Measurements from ENCODE around the gene DNAL1. TPM values are rescaled to one million over a fixed set of nuclear protein-coding genes. Genes with fewer than 3 reads are reported as not detected.

Gene DNAL1
- total and polyA plus RNA-seq, 9 of the 15 experiments (the other 6 are each of a cell fraction or from before 2014, with no cell fraction given) = 1.6 to 11.7 (median 4.8) TPM

DNA sequence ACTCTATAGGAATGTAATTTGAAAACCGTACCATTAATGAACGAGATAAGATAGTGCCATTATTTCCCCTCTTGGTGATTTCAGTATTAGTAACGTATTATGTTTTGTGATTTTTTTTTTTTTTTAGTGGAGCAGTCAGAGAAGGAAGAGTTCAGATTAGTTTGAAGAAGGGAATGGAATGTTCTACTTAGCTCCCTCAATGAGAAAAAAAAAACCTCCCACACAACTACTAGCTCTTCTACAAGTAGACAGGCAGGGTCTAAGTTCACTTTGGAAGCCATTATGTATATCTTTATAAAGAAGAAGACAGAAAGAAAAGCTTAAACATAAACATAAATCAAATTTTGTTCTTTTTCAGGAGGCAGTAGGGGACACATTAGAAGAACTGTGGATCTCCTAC, 42.1 kb downstream of the DNAL1 start:
- Histone ChIP-seq H3K4me3 (no peak overlapping the region), H3K4me1 (replicated peaks in 1 of 2; ENCODE audit: control insufficient read depth in 2 of 2, insufficient read depth in 2 of 2, low read length in 2 of 2) (no peaks in the 10 kb centered on the region), H3K9me3 (replicated peaks; ENCODE audit: control insufficient read depth, insufficient read depth, low read depth, low read length) (no peaks in the 10 kb centered on the region), H4K20me1 (replicated peaks; ENCODE audit: control insufficient read depth, insufficient read depth, low read length) (no peaks in the 10 kb centered on the region), H3K4me2 (ENCODE audit: insufficient read depth, low read length) (no peak overlapping the region), H3K9me1 (ENCODE audit: control insufficient read depth, insufficient read depth, low read length) (no peaks in the 10 kb centered on the region), H3K9ac (ENCODE audit: insufficient read depth in 1 of 2, low read depth in 2 of 2, low read length in 2 of 2) (no peak overlapping the region), H3K27me3 (ENCODE audit: control insufficient read depth in 2 of 2, insufficient read depth in 2 of 2, low read length in 2 of 2) (no peaks in the 10 kb centered on the region), H3K27ac (ENCODE audit: extremely low read depth, low read depth, low read length) (no peak overlapping the region), H3K36me3 (ENCODE audit: control insufficient read depth, insufficient read depth, low read length) (no peaks in the 10 kb centered on the region), H2AFZ (ENCODE audit: low read depth, low read length) (no peak overlapping the region), H3K79me2 (ENCODE audit: control insufficient read depth, insufficient read depth, low read length) (no peaks in the 10 kb centered on the region)
- no TSS peak for BruUV-seq (replicated peaks)
- ATAC-seq (no peak), FAIRE-seq (no peak), DNase-seq (ENCODE audit: extremely low read depth in 1 of 4, low spot score in 3 of 4) (no peak)
- TF ChIP-seq, protein P1, sequence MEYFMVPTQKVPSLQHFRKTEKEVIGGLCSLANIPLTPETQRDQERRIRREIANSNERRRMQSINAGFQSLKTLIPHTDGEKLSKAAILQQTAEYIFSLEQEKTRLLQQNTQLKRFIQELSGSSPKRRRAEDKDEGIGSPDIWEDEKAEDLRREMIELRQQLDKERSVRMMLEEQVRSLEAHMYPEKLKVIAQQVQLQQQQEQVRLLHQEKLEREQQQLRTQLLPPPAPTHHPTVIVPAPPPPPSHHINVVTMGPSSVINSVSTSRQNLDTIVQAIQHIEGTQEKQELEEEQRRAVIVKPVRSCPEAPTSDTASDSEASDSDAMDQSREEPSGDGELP (CRISPR knock-in tag; IDR thresholded peaks at IDR 0.05; ENCODE audit: borderline replicate concordance) = no peak
- TF ChIP-seq ERF (CRISPR knock-in tag; IDR thresholded peaks at IDR 0.05) (no peak), CBX3 (IDR thresholded peaks at IDR 0.05; ENCODE audit: borderline replicate concordance in 1 of 2, low read length in 2 of 2) (no peak), BACH1 (tag; IDR thresholded peaks at IDR 0.05) (no peak), ZNF12 (CRISPR knock-in tag; IDR thresholded peaks at IDR 0.05) (no peak), ZC3H8 (IDR thresholded peaks at IDR 0.05) (no peak), GABPB1 (CRISPR knock-in tag; IDR thresholded peaks at IDR 0.05) (no peak), GABPB2 (CRISPR knock-in tag; conservative IDR thresholded peaks at IDR 0.05) (no peak), NONO (IDR thresholded peaks at IDR 0.05; ENCODE audit: low read depth in 2 of 2, low read length in 1 of 2) (no peak)
- ChIA-PET CTCF (ENCODE audit: low intra/inter-chr PET ratio) (no interaction called here), POLR2A (no interaction called here)
- intact Hi-C loops (cut with micrococcal nuclease) (no loop called here), in situ Hi-C loops (cut with MboI) (no loop called here)
- WGBS (ENCODE audit: insufficient coverage, low coverage, missing lambda C conversion rate) = 31% methylated on average over 2 of the region's 3 CpGs

All from K562 (cell line).